Activated T-helper 1 cell treated with anti-CD3 and anti-CD28 coated beads, Interleukin-12 subunit alpha, Interleukin-12 subunit beta, Interleukin-2, Interleukin-4 antibody, amounts not matched to agents 30 ng/mL and 10 ng/mL and 1 ng/mL, durations not matched to agents 14 hours and 24 hours and 36 hours (primary cell): ENCODE measurements around the gene BCL2. TPM values are rescaled to one million over a fixed set of nuclear protein-coding genes. Genes with fewer than 3 reads are reported as not detected.

ENCODE experiments used
- DNase-seq: peaks from one replicate; pipeline ENCODE4 v3.0.0; 2021; ENCODE audit warnings: low spot score
- H3K27ac Mint-ChIP-seq: one replicate; pipeline ENCODE4 v1.8.0; 2021; ENCODE audit warnings: mild to moderate bottlenecking, mixed read lengths
- H3K27me3 Mint-ChIP-seq: one replicate; pipeline ENCODE4 v1.8.0; 2022; ENCODE audit warnings: mild to moderate bottlenecking, moderate library complexity, mixed read lengths; ENCODE audit not compliant: insufficient read depth
- H3K36me3 Mint-ChIP-seq: one replicate; pipeline ENCODE4 v1.8.0; 2021; ENCODE audit warnings: low read depth, mixed read lengths
- H3K4me1 Mint-ChIP-seq: one replicate; pipeline ENCODE4 v1.8.0; 2021; ENCODE audit warnings: low read depth, mixed read lengths
- H3K4me3 Mint-ChIP-seq: one replicate; pipeline ENCODE4 v1.8.0; 2021; ENCODE audit warnings: mild to moderate bottlenecking, moderate library complexity, mixed read lengths
- H3K9me3 Mint-ChIP-seq: one replicate; pipeline ENCODE4 v1.8.0; 2021; ENCODE audit warnings: mixed read lengths
- intact Hi-C: fragments of 100-400 bp; cut with micrococcal nuclease; formaldehyde crosslinking; loops from one replicate; pipeline ENCODE4 v1.15.1; 2024
- total RNA-seq: library from RNA; stranded (reverse); gene quantifications from 2 replicates; pipeline ENCODE4 v1.2.3, GENCODE V29; 2022

Gene BCL2
- total RNA-seq, 1 donor from 2014 or later = 97.1 TPM

GRCh38 chr18:63091671-63092364 lies 227.8 kb downstream of the BCL2 start:
- no peak for DNase-seq
- Mint-ChIP-seq H3K4me3 (no peak overlapping the region), H3K36me3 (no peaks in the 10 kb centered on the region), H3K9me3 (no peaks in the 10 kb centered on the region), H3K4me1 (peaks cover 6% of the 10 kb centered on the region), H3K27ac (no peak overlapping the region), H3K27me3 (peaks cover 50% of the 10 kb centered on the region)
- intact Hi-C loops = loop anchor here (10.0 kb wide), 1 partner anchor 507 kb away; no protein-coding TSS in a partner anchor

GRCh38 chr18:63090334-63090733 lies 229.2 kb downstream of the BCL2 start:
- intact Hi-C loops = loop anchor here (10.0 kb wide), 1 partner anchor 506 kb away; no protein-coding TSS in a partner anchor
- Mint-ChIP-seq H3K4me3 (no peak overlapping the region), H3K9me3 (no peaks in the 10 kb centered on the region), H3K4me1 (no peaks in the 10 kb centered on the region), H3K36me3 (no peaks in the 10 kb centered on the region), H3K27me3 (peaks cover 38% of the 10 kb centered on the region), H3K27ac (no peak overlapping the region)
- DNase-seq = no peak

GRCh38 chr18:63089041-63089440 lies 230.5 kb downstream of the BCL2 start:
- no peak overlapping the region for H3K4me3 Mint-ChIP-seq
- peaks cover 30% of the 10 kb centered on the region for H3K27me3 Mint-ChIP-seq
- no peaks in the 10 kb centered on the region for H3K9me3 Mint-ChIP-seq
- intact Hi-C loops = no loop called here
- no peak for DNase-seq
- no peak overlapping the region for H3K27ac Mint-ChIP-seq
- no peaks in the 10 kb centered on the region for H3K4me1 Mint-ChIP-seq
- no peaks in the 10 kb centered on the region for H3K36me3 Mint-ChIP-seq

- DNase-seq = no peak
- no peak overlapping the region for H3K27ac Mint-ChIP-seq
- intact Hi-C loops = no loop called here
- no peaks in the 10 kb centered on the region for H3K4me1 Mint-ChIP-seq
- H3K4me3 Mint-ChIP-seq = no peak overlapping the region
- H3K36me3 Mint-ChIP-seq = no peaks in the 10 kb centered on the region
- no peaks in the 10 kb centered on the region for H3K9me3 Mint-ChIP-seq
- H3K27me3 Mint-ChIP-seq = peaks cover 22% of the 10 kb centered on the region
Measured at GRCh38 chr18:63088262-63088661, 231.3 kb downstream of the BCL2 start.

- Mint-ChIP-seq H3K4me3 (no peak overlapping the region), H3K27ac (no peak overlapping the region), H3K4me1 (no peaks in the 10 kb centered on the region), H3K27me3 (peaks cover 22% of the 10 kb centered on the region), H3K36me3 (no peaks in the 10 kb centered on the region), H3K9me3 (no peaks in the 10 kb centered on the region)
- DNase-seq = no peak
- intact Hi-C loops = no loop called here
Measured at GRCh38 chr18:63087421-63088230, 231.9 kb downstream of the BCL2 start.

- Mint-ChIP-seq H3K27ac (no peak overlapping the region), H3K27me3 (peaks cover 23% of the 10 kb centered on the region), H3K9me3 (no peaks in the 10 kb centered on the region), H3K36me3 (no peaks in the 10 kb centered on the region), H3K4me1 (no peaks in the 10 kb centered on the region), H3K4me3 (no peak overlapping the region)
- intact Hi-C loops = no loop called here
- no peak for DNase-seq
Measured at GRCh38 chr18:63085611-63086010, 234.0 kb downstream of the BCL2 start.

GRCh38 chr18:63084219-63084618 lies 235.3 kb downstream of the BCL2 start:
- Mint-ChIP-seq H3K36me3 (no peaks in the 10 kb centered on the region), H3K9me3 (peaks cover 6% of the 10 kb centered on the region), H3K27ac (no peak overlapping the region), H3K4me3 (no peak overlapping the region), H3K4me1 (peaks cover 2% of the 10 kb centered on the region), H3K27me3 (peaks cover 19% of the 10 kb centered on the region)
- intact Hi-C loops = no loop called here
- no peak for DNase-seq

GRCh38 chr18:63083555-63083954 lies 236.0 kb downstream of the BCL2 start:
- H3K4me1 Mint-ChIP-seq = peaks cover 6% of the 10 kb centered on the region
- peaks cover 6% of the 10 kb centered on the region for H3K9me3 Mint-ChIP-seq
- H3K27ac Mint-ChIP-seq = no peak overlapping the region
- H3K27me3 Mint-ChIP-seq = peaks cover 18% of the 10 kb centered on the region
- no peak overlapping the region for H3K4me3 Mint-ChIP-seq
- no peaks in the 10 kb centered on the region for H3K36me3 Mint-ChIP-seq
- no peak for DNase-seq
- intact Hi-C loops = no loop called here

- peaks cover 6% of the 10 kb centered on the region for H3K9me3 Mint-ChIP-seq
- no peak overlapping the region for H3K4me3 Mint-ChIP-seq
- H3K4me1 Mint-ChIP-seq = peaks cover 6% of the 10 kb centered on the region
- intact Hi-C loops = no loop called here
- no peak for DNase-seq
- H3K27ac Mint-ChIP-seq = no peak overlapping the region
- H3K27me3 Mint-ChIP-seq = peaks cover 20% of the 10 kb centered on the region
- no peaks in the 10 kb centered on the region for H3K36me3 Mint-ChIP-seq
Measured at GRCh38 chr18:63083020-63083531, 236.5 kb downstream of the BCL2 start.

GRCh38 chr18:63082366-63083019 lies 237.1 kb downstream of the BCL2 start:
- intact Hi-C loops = no loop called here

GRCh38 chr18:63079114-63079513 lies 240.5 kb downstream of the BCL2 start:
- H3K9me3 Mint-ChIP-seq = peaks cover 6% of the 10 kb centered on the region
- no peaks in the 10 kb centered on the region for H3K36me3 Mint-ChIP-seq
- peaks cover 18% of the 10 kb centered on the region for H3K4me1 Mint-ChIP-seq
- DNase-seq = no peak
- peaks cover 24% of the 10 kb centered on the region for H3K27me3 Mint-ChIP-seq
- H3K27ac Mint-ChIP-seq = no peak overlapping the region
- intact Hi-C loops = loop anchor here (2.0 kb wide), 1 partner anchor 18 kb away; no protein-coding TSS in a partner anchor
- H3K4me3 Mint-ChIP-seq = no peak overlapping the region

More at GRCh38 chr18:63082366-63083019, 237.1 kb downstream of the BCL2 start:
- Mint-ChIP-seq H3K27me3 (peaks cover 17% of the 10 kb centered on the region), H3K4me1 (peaks cover 6% of the 10 kb centered on the region), H3K36me3 (no peaks in the 10 kb centered on the region), H3K4me3 (no peak overlapping the region), H3K27ac (no peak overlapping the region), H3K9me3 (peaks cover 6% of the 10 kb centered on the region)
- DNase-seq = no peak

GRCh38 chr18:63078471-63078870 lies 241.1 kb downstream of the BCL2 start:
- peaks cover 18% of the 10 kb centered on the region for H3K4me1 Mint-ChIP-seq
- H3K36me3 Mint-ChIP-seq = no peaks in the 10 kb centered on the region
- no peak overlapping the region for H3K4me3 Mint-ChIP-seq
- intact Hi-C loops = loop anchor here (2.0 kb wide), 1 partner anchor 18 kb away; no protein-coding TSS in a partner anchor
- DNase-seq = no peak
- peaks cover 6% of the 10 kb centered on the region for H3K9me3 Mint-ChIP-seq
- H3K27ac Mint-ChIP-seq = no peak overlapping the region
- H3K27me3 Mint-ChIP-seq = peaks cover 24% of the 10 kb centered on the region
